ENCODE results near the gene CALHM6. TPM values are rescaled to one million over a fixed set of nuclear protein-coding genes. Genes with fewer than 3 reads are reported as not detected.

CALHM6 gene
- total RNA-seq, 1 experiment from 2014 or later: not detected

- no peak for TF ChIP-seq REST (IDR thresholded peaks at IDR 0.05; ENCODE audit: low read depth)
- TF ChIP-seq RAD21 (IDR thresholded peaks at IDR 0.05; ENCODE audit: low read depth): no peak
- TF ChIP-seq FOSL1 (IDR thresholded peaks at IDR 0.05; ENCODE audit: low read depth): no peak
- no peak for TF ChIP-seq EGR1 (IDR thresholded peaks at IDR 0.05; ENCODE audit: low read depth)
- TF ChIP-seq SRF (IDR thresholded peaks at IDR 0.05; ENCODE audit: low read depth): no peak
- TF ChIP-seq TCF7L2 (IDR thresholded peaks at IDR 0.05; ENCODE audit: borderline replicate concordance, extremely low read depth, insufficient read depth, insufficient read length): no peak
- TF ChIP-seq ATF3 (IDR thresholded peaks at IDR 0.05): no peak
- TF ChIP-seq ZFX (IDR thresholded peaks at IDR 0.05): no peak
- no peak for TF ChIP-seq SIN3A (IDR thresholded peaks at IDR 0.05; ENCODE audit: low read depth)
- no peak for TF ChIP-seq CTCF (IDR thresholded peaks at IDR 0.05 in 2 of 3, conservative IDR thresholded peaks at IDR 0.05 in 1 of 3; ENCODE audit: borderline replicate concordance in 1 of 3, insufficient read depth in 1 of 3, low read depth in 2 of 3, low read length in 2 of 3)
- no peak for TF ChIP-seq EZH2 (IDR thresholded peaks at IDR 0.05)
- no peak for TF ChIP-seq CEBPB (IDR thresholded peaks at IDR 0.05; ENCODE audit: low read depth)
- no peak for TF ChIP-seq POLR2A (IDR thresholded peaks at IDR 0.05; ENCODE audit: borderline replicate concordance, extremely low read depth, insufficient read depth, insufficient read length)
- no peak for TF ChIP-seq YY1 (IDR thresholded peaks at IDR 0.05; ENCODE audit: extremely low read depth, insufficient replicate concordance, low read depth, low read length)
- no peak for TF ChIP-seq CBX3 (IDR thresholded peaks at IDR 0.05; ENCODE audit: low read depth)
- TF ChIP-seq ZNF274 (IDR thresholded peaks at IDR 0.05; ENCODE audit: low read depth, low read length): no peak
- no peak for TF ChIP-seq SP1 (IDR thresholded peaks at IDR 0.05; ENCODE audit: low read depth)
- no peak for TF ChIP-seq EZH2phosphoT487 (IDR thresholded peaks at IDR 0.05; ENCODE audit: borderline replicate concordance)
- no peak for TF ChIP-seq ZBTB33 (IDR thresholded peaks at IDR 0.05; ENCODE audit: extremely low read depth, insufficient replicate concordance, low read length)
- no peak for TF ChIP-seq ELF1 (IDR thresholded peaks at IDR 0.05; ENCODE audit: borderline replicate concordance, low read depth)
- CTCF ChIA-PET: no interaction called here
- no TSS peak for BruUV-seq (replicated peaks)
These were observed 1.2 kb upstream of the CALHM6 start for GRCh38 chr6:116459927-116460326.

More at GRCh38 chr6:116459927-116460326, 1.2 kb upstream of the CALHM6 start:
- no peak for DNase-seq (ENCODE audit: low read depth, low spot score)
- Histone ChIP-seq H3K79me2 (ENCODE audit: insufficient read depth, low read length) (no peaks in the 10 kb centered on the region), H3K9ac (ENCODE audit: low read length) (no peak overlapping the region), H3K9me3 (ENCODE audit: control insufficient read depth in 1 of 2, insufficient read depth in 1 of 2, low read depth in 1 of 2, low read length in 2 of 2) (no peaks in the 10 kb centered on the region), H3K4me1 (ENCODE audit: control insufficient read depth in 1 of 2, insufficient read depth in 2 of 2, low read length in 2 of 2) (no peaks in the 10 kb centered on the region), H3K4me3 (replicated peaks in 1 of 2; ENCODE audit: low read depth in 1 of 2, low read length in 2 of 2) (no peak overlapping the region), H4K20me1 (ENCODE audit: insufficient read depth) (no peaks in the 10 kb centered on the region), H3K27me3 (ENCODE audit: insufficient read depth, low read length) (no peaks in the 10 kb centered on the region), H2AFZ (ENCODE audit: low read depth, low read length, poor library complexity, severe bottlenecking) (no peak overlapping the region), H3K36me3 (ENCODE audit: control insufficient read depth in 1 of 2, insufficient read depth in 2 of 2, low read length in 2 of 2) (no peaks in the 10 kb centered on the region), H3K27ac (ENCODE audit: low read depth, low read length) (no peak overlapping the region), H3K4me2 (ENCODE audit: low read length) (no peak overlapping the region), H3K9me2 (ENCODE audit: insufficient read depth) (no peaks in the 10 kb centered on the region)
- intact Hi-C loops (cut with micrococcal nuclease): no loop called here
- RAD21 ChIA-PET (ENCODE audit: low non-redundant PET in 1 of 2, low total read pairs in 2 of 2, uncharacterized antibody in 2 of 2, unreplicated experiment in 2 of 2): no interaction called here
- POLR2A ChIA-PET: no interaction called here
- ATAC-seq: no peak
